Prostate gland (tissue), 2 donors: Measurements from ENCODE around the gene LHPP. TPM values are rescaled to one million over a fixed set of nuclear protein-coding genes. Genes with fewer than 3 reads are reported as not detected.

ENCODE experiments used
- DNase-seq: peaks from one replicate; pipeline ENCODE4 v3.0.0-alpha.2; 2019; ENCODE audit warnings: low spot score
- H3K27ac ChIP-seq, 2 donors: fragments of 200-600 bp; sonication (generic); 2 replicates each; pipeline ENCODE4 v1.5.1; 2017 to 2019
- H3K27me3 ChIP-seq: fragments of 200-600 bp; sonication (generic); replicated peaks from 2 replicates; pipeline ENCODE4 v1.5.1; 2019; ENCODE audit not compliant: insufficient read depth
- H3K36me3 ChIP-seq, 2 donors: fragments of 200-600 bp; sonication (generic); 1 replicate in 1 of 2; 2 replicates in 1 of 2; pipeline versions ENCODE4 v1.5.1 to v1.8.1; 2017 to 2019
- H3K4me1 ChIP-seq: fragments of 200-600 bp; sonication (generic); replicated peaks from 2 replicates; pipeline ENCODE4 v1.5.1; 2019
- H3K4me3 ChIP-seq, 2 donors: fragments of 200-600 bp; sonication (generic); 2 replicates each; pipeline ENCODE4 v1.5.1; 2017 to 2019
- H3K9me3 ChIP-seq: fragments of 200-600 bp; sonication (generic); 2 replicates; pipeline ENCODE4 v1.5.1; 2017
- CTCF ChIP-seq, 4 experiments: fragments of 200-600 bp in 2 of 4; fragments of 450-650 bp in 2 of 4; sonication (generic) in 2 of 4; IDR thresholded peaks; 1 replicate in 3 of 4; 2 replicates in 1 of 4; pipeline ENCODE4 v1.5.1; 2016 to 2019; ENCODE audit warnings: antibody characterized with exemption in 4 of 4, mild to moderate bottlenecking in 2 of 4, moderate library complexity in 2 of 4
- POLR2A ChIP-seq: fragments of 450-650 bp; IDR thresholded peaks from one replicate; pipeline ENCODE4 v1.6.1; 2016; ENCODE audit warnings: antibody characterized with exemption, mild to moderate bottlenecking
- POLR2AphosphoS5 ChIP-seq: sonication (generic); formaldehyde crosslinking; IDR thresholded peaks from one replicate; pipeline ENCODE4 v1.6.1; 2017; ENCODE audit warnings: antibody characterized with exemption
- WGBS: methylation state at CpG from one replicate; pipeline ENCODE4 v1.1.5; 2018; 5-methylcytosine and 5-hydroxymethylcytosine counted together
- intact Hi-C: fragments of 100-400 bp; cut with DNase I; formaldehyde crosslinking; loops from one replicate; pipeline ENCODE4 v1.14.2; 2022
- total RNA-seq, 2 donors: library from RNA; depleted of rRNA; stranded (reverse); fragments of >200 nt; gene quantifications; one replicate each; pipeline ENCODE4 v1.1.0, GENCODE V29; 2016

The LHPP gene
- total RNA-seq, 2 donors from 2014 or later, result 21.9 to 43.3 TPM

- 93% methylated on average over 3 of the region's 3 CpGs for WGBS
- no peaks in the 10 kb centered on the region for H3K36me3 ChIP-seq
- TF ChIP-seq POLR2AphosphoS5 (no peak), POLR2A (no peak), CTCF (IDR thresholded peaks at IDR 0.05) (no peak)
- H3K27me3 ChIP-seq, result no peaks in the 10 kb centered on the region
- H3K4me1 ChIP-seq, result no peaks in the 10 kb centered on the region
- H3K27ac ChIP-seq, result no peak overlapping the region
- no peaks in the 10 kb centered on the region for H3K9me3 ChIP-seq
- intact Hi-C loops, result no loop called here
- DNase-seq, result no peak
- H3K4me3 ChIP-seq, result no peak overlapping the region
These were observed 80.7 kb downstream of the LHPP start for GRCh38 chr10:124542336-124542735.

DNA sequence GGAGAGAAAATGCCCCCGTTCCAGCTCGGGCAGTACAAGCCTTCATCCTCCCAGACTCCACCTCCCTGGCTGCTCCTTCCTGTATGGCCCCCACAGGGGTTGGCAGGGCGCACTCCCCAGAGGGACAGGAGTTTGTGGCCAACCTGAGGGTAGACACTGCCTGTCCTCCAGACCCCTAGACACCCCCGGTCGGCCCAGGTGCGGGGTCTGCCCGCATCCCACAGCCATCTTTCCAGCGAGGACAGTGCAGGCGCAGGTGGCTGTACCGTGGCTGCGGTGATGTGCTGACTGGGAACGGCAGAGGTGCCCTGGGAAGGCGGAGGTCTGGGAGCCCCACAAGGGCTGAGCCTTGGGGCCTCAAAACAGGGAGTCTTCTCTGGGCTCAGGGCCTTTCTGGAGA, 81.5 kb downstream of the LHPP start:
- H3K4me1 ChIP-seq, result no peaks in the 10 kb centered on the region
- H3K4me3 ChIP-seq, result no peak overlapping the region
- 93% methylated on average over 9 of the region's 13 CpGs for WGBS
- TF ChIP-seq POLR2AphosphoS5, result no peak
- TF ChIP-seq CTCF (IDR thresholded peaks at IDR 0.05), result no peak
- no peak for TF ChIP-seq POLR2A
- H3K27me3 ChIP-seq, result no peaks in the 10 kb centered on the region
- H3K9me3 ChIP-seq, result no peaks in the 10 kb centered on the region
- no peak overlapping the region for H3K27ac ChIP-seq
- intact Hi-C loops, result no loop called here
- H3K36me3 ChIP-seq, result no peaks in the 10 kb centered on the region
- no peak for DNase-seq

DNA sequence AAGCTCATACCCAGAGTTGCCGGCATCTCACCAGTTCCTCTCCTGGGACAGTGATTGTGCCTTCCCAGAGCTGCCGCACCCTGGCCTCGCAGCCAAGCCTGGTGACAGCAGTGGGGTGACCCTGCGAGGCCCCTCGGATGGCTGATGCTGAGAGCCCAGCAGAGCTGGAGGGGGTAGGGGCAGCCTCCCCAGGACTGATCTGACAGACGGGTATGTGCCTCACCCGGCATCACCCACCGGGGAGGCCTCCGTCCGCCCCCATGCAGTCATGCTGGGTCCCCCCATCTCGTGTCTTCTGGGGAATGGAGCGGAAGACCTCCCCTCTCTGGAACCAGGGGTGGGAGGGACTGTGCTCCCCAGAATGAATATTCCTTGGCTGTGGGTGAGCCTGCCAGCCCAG, 82.3 kb downstream of the LHPP start:
- DNase-seq, result no peak
- TF ChIP-seq POLR2AphosphoS5 (no peak), POLR2A (no peak), CTCF (IDR thresholded peaks at IDR 0.05) (no peak)
- Histone ChIP-seq H3K27me3 (no peaks in the 10 kb centered on the region), H3K27ac (no peak overlapping the region), H3K9me3 (no peaks in the 10 kb centered on the region), H3K4me3 (no peak overlapping the region), H3K4me1 (no peaks in the 10 kb centered on the region), H3K36me3 (no peaks in the 10 kb centered on the region)
- 87% methylated on average over 12 of the region's 12 CpGs for WGBS
- intact Hi-C loops, result no loop called here

GRCh38 chr10:124544711-124545110, 83.1 kb downstream of the LHPP start:
- intact Hi-C loops, result no loop called here
- Histone ChIP-seq H3K9me3 (no peaks in the 10 kb centered on the region), H3K27ac (no peak overlapping the region), H3K4me1 (no peaks in the 10 kb centered on the region), H3K36me3 (no peaks in the 10 kb centered on the region), H3K4me3 (no peak overlapping the region), H3K27me3 (no peaks in the 10 kb centered on the region)
- DNase-seq, result no peak
- whole genome bisulfite sequencing, result 87% methylated on average over 14 of the region's 16 CpGs
- TF ChIP-seq POLR2AphosphoS5, result no peak
- TF ChIP-seq CTCF (IDR thresholded peaks at IDR 0.05), result no peak
- no peak for TF ChIP-seq POLR2A

DNA sequence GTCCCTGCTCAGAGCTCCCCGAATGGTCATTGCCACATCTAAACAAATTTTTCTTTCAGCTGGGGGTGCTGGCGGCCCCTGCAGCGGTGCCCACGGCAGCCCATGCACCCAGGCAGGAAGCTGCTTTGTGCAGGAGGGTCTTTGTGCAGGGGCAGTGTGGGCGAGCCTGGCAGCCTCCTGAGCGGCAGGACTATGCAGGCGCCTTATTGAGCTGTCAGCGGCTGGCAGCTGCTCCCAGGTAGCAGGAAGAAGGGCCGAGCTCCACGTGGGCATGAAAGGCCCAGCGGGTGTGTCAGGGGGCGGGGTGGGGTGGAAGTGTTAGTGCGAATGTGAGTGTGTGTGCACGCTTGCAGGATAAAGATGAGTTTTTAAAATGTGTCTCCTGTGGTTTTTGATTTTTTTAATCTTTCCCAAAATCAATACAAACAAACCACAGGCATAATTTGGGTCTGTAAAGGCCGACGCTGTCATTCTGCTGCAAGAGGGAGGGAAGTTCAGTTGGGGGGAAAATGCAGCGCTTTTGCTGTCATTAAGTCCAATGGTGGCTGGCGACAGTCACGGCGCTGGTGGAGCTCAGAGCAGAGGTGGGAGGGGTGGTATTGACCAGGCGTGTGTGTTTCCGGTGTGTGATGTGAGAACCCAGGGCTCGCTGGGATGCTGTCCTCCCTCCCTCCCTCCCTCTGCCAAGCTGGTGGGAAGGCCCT, 83.9 kb downstream of the LHPP start:
- H3K27me3 ChIP-seq, result no peaks in the 10 kb centered on the region
- no peaks in the 10 kb centered on the region for H3K9me3 ChIP-seq
- H3K4me1 ChIP-seq, result no peaks in the 10 kb centered on the region
- H3K27ac ChIP-seq, result no peak overlapping the region
- no peaks in the 10 kb centered on the region for H3K36me3 ChIP-seq
- TF ChIP-seq POLR2A, result no peak
- TF ChIP-seq CTCF (IDR thresholded peaks at IDR 0.05), result no peak
- no peak for TF ChIP-seq POLR2AphosphoS5
- no peak for DNase-seq
- intact Hi-C loops, result no loop called here
- 47% methylated on average over 23 of the region's 23 CpGs for WGBS
- no peak overlapping the region for H3K4me3 ChIP-seq
